Sigmoid colon (tissue), 4 donors: ENCODE measurements around the gene PIN1.

Experiments used
- EP300 ChIP-seq, 4 donors: sonication (generic); formaldehyde crosslinking; IDR thresholded peaks; one replicate each; pipeline ENCODE4 v1.6.1; 2017; ENCODE audit warnings: antibody characterized with exemption in 4 of 4
- POLR2A ChIP-seq, 2 donors: fragments of 450-650 bp; IDR thresholded peaks; one replicate each; pipeline ENCODE4 v1.6.1; 2016; ENCODE audit warnings: antibody characterized with exemption in 2 of 2, mild to moderate bottlenecking in 2 of 2, moderate library complexity in 2 of 2
- POLR2AphosphoS5 ChIP-seq, 4 donors: sonication (generic); formaldehyde crosslinking; IDR thresholded peaks; one replicate each; pipeline ENCODE4 v1.6.1; 2017; ENCODE audit warnings: antibody characterized with exemption in 4 of 4
- TF ChIP-seq, protein P1 (sequence below), 4 experiments: fragments of 450-650 bp in 3 of 4; fragments of 200-600 bp in 1 of 4; IDR thresholded peaks; one replicate each; pipeline ENCODE4 v1.5.1; 2016 to 2019; ENCODE audit warnings: antibody characterized with exemption in 4 of 4, mild to moderate bottlenecking in 3 of 4, moderate library complexity in 2 of 4

DNA sequence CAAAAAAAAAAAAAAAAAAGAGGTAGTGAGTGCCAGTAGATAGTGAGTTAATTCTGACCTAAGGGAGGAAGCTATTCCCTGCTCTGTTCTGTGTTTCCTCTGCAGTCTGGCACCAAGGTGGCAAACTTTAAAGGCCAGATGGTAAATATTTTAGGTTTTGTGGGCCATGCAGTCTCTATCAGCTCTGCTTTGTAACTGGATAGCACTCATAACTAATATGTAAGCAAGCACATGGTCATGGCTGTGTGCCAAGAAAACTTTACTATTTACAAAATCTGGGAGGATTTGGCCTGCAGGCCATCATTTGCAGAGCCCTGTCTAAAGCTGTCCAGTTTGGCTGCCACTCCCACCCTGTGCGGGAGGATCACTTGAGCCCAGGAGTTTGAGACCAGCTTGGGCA is 4.3 kb downstream of the PIN1 start:
- TF ChIP-seq, protein P1, sequence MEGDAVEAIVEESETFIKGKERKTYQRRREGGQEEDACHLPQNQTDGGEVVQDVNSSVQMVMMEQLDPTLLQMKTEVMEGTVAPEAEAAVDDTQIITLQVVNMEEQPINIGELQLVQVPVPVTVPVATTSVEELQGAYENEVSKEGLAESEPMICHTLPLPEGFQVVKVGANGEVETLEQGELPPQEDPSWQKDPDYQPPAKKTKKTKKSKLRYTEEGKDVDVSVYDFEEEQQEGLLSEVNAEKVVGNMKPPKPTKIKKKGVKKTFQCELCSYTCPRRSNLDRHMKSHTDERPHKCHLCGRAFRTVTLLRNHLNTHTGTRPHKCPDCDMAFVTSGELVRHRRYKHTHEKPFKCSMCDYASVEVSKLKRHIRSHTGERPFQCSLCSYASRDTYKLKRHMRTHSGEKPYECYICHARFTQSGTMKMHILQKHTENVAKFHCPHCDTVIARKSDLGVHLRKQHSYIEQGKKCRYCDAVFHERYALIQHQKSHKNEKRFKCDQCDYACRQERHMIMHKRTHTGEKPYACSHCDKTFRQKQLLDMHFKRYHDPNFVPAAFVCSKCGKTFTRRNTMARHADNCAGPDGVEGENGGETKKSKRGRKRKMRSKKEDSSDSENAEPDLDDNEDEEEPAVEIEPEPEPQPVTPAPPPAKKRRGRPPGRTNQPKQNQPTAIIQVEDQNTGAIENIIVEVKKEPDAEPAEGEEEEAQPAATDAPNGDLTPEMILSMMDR (IDR thresholded peaks at IDR 0.05) = no peak
- TF ChIP-seq POLR2A (IDR thresholded peaks at IDR 0.05) (no peak), EP300 (IDR thresholded peaks at IDR 0.05) (no peak), POLR2AphosphoS5 (IDR thresholded peaks at IDR 0.05) (peak in 1 of 4 donors; percentile 67)
